HG02885 (cell line): Measurements from ENCODE around the gene LLGL2.
"Not testable (repeated sequence)": the region's sequence is repeated elsewhere in the genome, so short reads cannot be mapped to it uniquely, and the experiment has no call there.

Source experiments
- ATAC-seq: cut with Tn5 transposase; IDR thresholded peaks from one replicate; pipeline ENCODE4 v1.9.1; 2021; ENCODE audit warnings: mild to moderate bottlenecking; ENCODE audit not compliant: unreplicated experiment, poor library complexity

The LLGL2 gene

GRCh38 chr17:75524970-75525805 lies at the start of gene LLGL2:
LLGL2 (plus strand) TSS chr17:75525697; CDS start chr17:75543427, 17,730 bp downstream.
- peak; percentile 79 for ATAC-seq

- ATAC-seq = no peak
Measured at GRCh38 chr17:75475851-75476250, 49.6 kb upstream of the LLGL2 start.

GRCh38 chr17:75476271-75476671 lies 49.2 kb upstream of the LLGL2 start:
- ATAC-seq = no peak

- ATAC-seq = no peak
Measured at GRCh38 chr17:75476752-75477489, 48.6 kb upstream of the LLGL2 start.

- not testable (repeated sequence) for ATAC-seq
Measured at GRCh38 chr17:75477490-75477862, 48.0 kb upstream of the LLGL2 start.

GRCh38 chr17:75478508-75478907 lies 47.0 kb upstream of the LLGL2 start:
- no peak for ATAC-seq

- no peak for ATAC-seq
Measured at GRCh38 chr17:75480281-75480680, 45.2 kb upstream of the LLGL2 start.

GRCh38 chr17:75481194-75482068 lies 44.1 kb upstream of the LLGL2 start:
- ATAC-seq = no peak

GRCh38 chr17:75482098-75482942 lies 43.2 kb upstream of the LLGL2 start:
- ATAC-seq = no peak

- no peak for ATAC-seq
Measured at GRCh38 chr17:75485688-75486087, 39.8 kb upstream of the LLGL2 start.

- no peak for ATAC-seq
Measured at GRCh38 chr17:75486151-75486550, 39.3 kb upstream of the LLGL2 start.

- no peak for ATAC-seq
Measured at GRCh38 chr17:75486951-75487350, 38.5 kb upstream of the LLGL2 start.

- ATAC-seq = no peak
Measured at GRCh38 chr17:75487351-75488070, 38.0 kb upstream of the LLGL2 start.

GRCh38 chr17:75488693-75489510 lies 36.6 kb upstream of the LLGL2 start:
- no peak for ATAC-seq

GRCh38 chr17:75489511-75489955 lies 36.0 kb upstream of the LLGL2 start:
- ATAC-seq = no peak

GRCh38 chr17:75490173-75490743 lies 35.2 kb upstream of the LLGL2 start:
- ATAC-seq = no peak

GRCh38 chr17:75490953-75491649 lies 34.4 kb upstream of the LLGL2 start:
- ATAC-seq = no peak
